ENCODE results near the gene OBSL1.

Gene OBSL1

DNA sequence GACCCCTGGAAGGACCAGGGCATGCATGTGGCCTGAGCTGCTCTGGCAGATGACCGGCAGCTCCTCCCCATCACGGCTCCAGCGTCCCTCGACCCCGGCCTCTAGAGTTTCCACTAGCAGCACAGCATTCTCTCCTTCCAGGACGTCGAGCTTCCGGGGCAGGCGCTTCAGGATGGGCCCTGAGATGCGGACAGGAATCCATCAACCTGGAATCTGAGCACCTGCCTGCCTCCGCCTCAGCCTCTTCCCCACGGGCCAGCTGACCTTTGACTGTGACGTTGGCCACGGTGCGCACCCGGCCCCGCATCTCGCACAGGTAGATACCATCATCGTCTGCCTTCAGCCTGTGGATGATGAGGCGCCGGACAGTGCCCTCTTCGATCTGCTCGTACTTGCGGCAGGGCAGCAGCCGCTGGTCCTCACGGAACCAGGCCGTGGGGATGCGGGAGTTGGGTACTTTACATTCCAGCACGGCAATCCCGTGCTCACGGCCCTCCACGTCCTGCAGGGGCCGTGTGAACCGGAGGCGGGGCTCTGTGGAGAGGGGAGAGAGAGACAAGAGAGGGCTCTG is 3.5 kb downstream of the OBSL1 start:
- no peak for TF ChIP-seq CTCF (IDR thresholded peaks at IDR 0.05; ENCODE audit: borderline replicate concordance, control extremely low read depth, extremely low read depth, insufficient read depth, missing control alignments)
- no peak for DNase-seq (ENCODE audit: low spot score)
- in situ Hi-C loops (cut with MboI; ENCODE audit: low sequenced_read_pairs, unreplicated experiment), result no loop called here

- DNase-seq (ENCODE audit: low spot score), result no peak
- in situ Hi-C loops (cut with MboI; ENCODE audit: low sequenced_read_pairs, unreplicated experiment), result no loop called here
- TF ChIP-seq CTCF (IDR thresholded peaks at IDR 0.05; ENCODE audit: borderline replicate concordance, control extremely low read depth, extremely low read depth, insufficient read depth, missing control alignments), result no peak
Measured at GRCh38 chr2:219567131-219567530, 4.2 kb downstream of the OBSL1 start.

DNA sequence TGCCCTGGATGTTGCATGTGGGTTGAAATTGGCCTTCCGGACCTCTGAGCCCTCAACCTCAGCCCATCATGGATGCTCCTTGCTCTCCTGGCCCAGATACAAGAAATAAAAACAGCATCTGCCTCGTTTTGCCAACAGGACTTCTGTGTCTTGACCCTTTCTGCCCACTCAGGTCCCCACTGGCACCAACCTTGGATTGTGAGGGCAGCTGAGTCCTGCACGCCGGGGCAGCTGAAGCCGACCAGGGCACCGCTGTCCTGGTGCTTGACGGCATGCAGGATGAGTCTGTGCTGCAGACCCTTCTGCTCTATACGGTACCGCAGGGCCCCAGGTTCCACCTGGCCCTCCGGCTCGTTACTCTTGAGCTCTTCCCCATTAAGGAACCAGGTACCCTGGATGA is 4.7 kb downstream of the OBSL1 start:
- DNase-seq (ENCODE audit: low spot score), result no peak
- in situ Hi-C loops (cut with MboI; ENCODE audit: low sequenced_read_pairs, unreplicated experiment), result no loop called here
- TF ChIP-seq CTCF (IDR thresholded peaks at IDR 0.05; ENCODE audit: borderline replicate concordance, control extremely low read depth, extremely low read depth, insufficient read depth, missing control alignments), result no peak

DNA sequence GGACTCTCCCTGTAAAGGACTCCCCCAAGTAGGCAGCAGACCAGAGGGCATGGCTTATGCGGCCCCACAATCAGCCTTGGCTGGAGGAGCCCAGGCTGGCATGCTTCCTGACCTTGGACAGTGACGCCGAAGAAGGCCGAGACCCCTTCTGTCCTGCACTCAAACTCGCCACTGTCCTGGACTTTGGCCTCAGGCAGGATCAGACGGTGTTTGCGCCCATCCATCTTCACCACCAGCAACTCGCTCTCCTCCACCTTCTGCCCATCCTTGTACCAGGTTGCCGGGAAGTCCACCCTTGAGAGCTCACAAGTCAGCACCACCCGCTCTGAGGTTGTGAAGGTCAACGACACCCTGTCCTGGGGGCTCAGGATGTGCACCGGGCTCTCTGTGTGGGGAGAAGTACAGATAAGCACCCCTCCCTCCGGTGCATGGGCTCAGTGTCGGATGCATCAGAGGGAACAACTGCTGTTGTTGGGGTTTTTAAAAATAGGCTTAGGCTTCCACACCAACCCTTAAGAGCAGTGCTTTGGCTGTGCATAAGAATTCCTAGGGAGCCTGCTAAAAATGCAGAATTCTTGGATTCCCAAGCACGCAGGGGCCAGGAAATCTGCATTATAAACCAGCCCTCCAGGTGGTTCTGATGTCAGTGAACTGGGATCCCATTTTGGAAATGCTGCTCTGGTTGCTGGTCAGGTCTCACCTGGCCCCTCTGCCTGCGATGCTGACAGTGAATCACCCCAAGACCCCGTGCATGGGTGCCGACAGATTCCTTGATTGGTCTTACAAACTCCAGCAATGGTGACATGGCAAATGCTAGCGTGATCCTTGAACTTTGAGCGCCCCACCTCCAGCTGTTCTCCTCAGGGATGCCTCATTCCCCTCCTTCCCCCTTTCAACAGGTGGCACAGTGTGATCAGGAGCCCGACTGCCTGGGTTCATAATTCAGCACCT is 5.9 kb downstream of the OBSL1 start:
- in situ Hi-C loops (cut with MboI; ENCODE audit: low sequenced_read_pairs, unreplicated experiment), result no loop called here
- no peak for DNase-seq (ENCODE audit: low spot score)
- TF ChIP-seq CTCF (IDR thresholded peaks at IDR 0.05; ENCODE audit: borderline replicate concordance, control extremely low read depth, extremely low read depth, insufficient read depth, missing control alignments), result no peak

GRCh38 chr2:219563271-219563928 is 7.9 kb downstream of the OBSL1 start:
- DNase-seq (ENCODE audit: low spot score), result no peak
- in situ Hi-C loops (cut with MboI; ENCODE audit: low sequenced_read_pairs, unreplicated experiment), result no loop called here
- TF ChIP-seq CTCF (IDR thresholded peaks at IDR 0.05; ENCODE audit: borderline replicate concordance, control extremely low read depth, extremely low read depth, insufficient read depth, missing control alignments), result no peak

All from GM13976 (cell line).